HepG2 (cell line): ENCODE data around the gene DCAF6.

Experiments
- CREBL2 ChIP-seq: sonication (generic); formaldehyde crosslinking; IDR thresholded peaks from 2 replicates; pipeline ENCODE4 v1.8.1; 2023; ENCODE audit warnings: missing genetic modification reagents, mild to moderate bottlenecking, borderline replicate concordance
- ERF ChIP-seq: IDR thresholded peaks from 2 replicates; pipeline ENCODE4 v1.6.1; 2018; ENCODE audit warnings: missing biosample characterization, missing genetic modification reagents
- PTBP1 ChIP-seq: fragments of 200-400 bp; formaldehyde crosslinking; IDR thresholded peaks from 2 replicates; pipeline ENCODE4 v1.6.1; 2018; ENCODE audit warnings: low read length, low read depth; ENCODE audit not compliant: poor library complexity, severe bottlenecking
- REST ChIP-seq, 2 experiments: IDR thresholded peaks; 2 replicates each; pipeline ENCODE4 v1.6.1; 2011 to 2012; ENCODE audit warnings: low read length in 2 of 2, borderline replicate concordance in 1 of 2, low read depth in 1 of 2, mild to moderate bottlenecking in 1 of 2, moderate library complexity in 1 of 2
- TAF1 ChIP-seq: sonication (generic); formaldehyde crosslinking; IDR thresholded peaks from 2 replicates; pipeline ENCODE4 v1.4.0; 2020; ENCODE audit warnings: missing genetic modification reagents
- ZBTB42 ChIP-seq: sonication (generic); formaldehyde crosslinking; IDR thresholded peaks from 2 replicates; pipeline ENCODE4 v1.5.0; 2020; ENCODE audit warnings: mild to moderate bottlenecking, missing genetic modification reagents
- ZBTB8A ChIP-seq: sonication (generic); formaldehyde crosslinking; IDR thresholded peaks from 2 replicates; pipeline ENCODE4 v1.4.0; 2020; ENCODE audit warnings: mild to moderate bottlenecking, low read depth, missing genetic modification reagents, borderline replicate concordance
- TF ChIP-seq, protein P1 (sequence below): IDR thresholded peaks from 2 replicates; pipeline ENCODE4 v1.6.1; 2012; ENCODE audit warnings: inconsistent platforms
- TF ChIP-seq, protein P2 (sequence below): sonication (generic); formaldehyde crosslinking; IDR thresholded peaks from 2 replicates; pipeline ENCODE4 v1.5.0; 2020; ENCODE audit warnings: mild to moderate bottlenecking, missing genetic modification reagents, moderate library complexity

DNA sequence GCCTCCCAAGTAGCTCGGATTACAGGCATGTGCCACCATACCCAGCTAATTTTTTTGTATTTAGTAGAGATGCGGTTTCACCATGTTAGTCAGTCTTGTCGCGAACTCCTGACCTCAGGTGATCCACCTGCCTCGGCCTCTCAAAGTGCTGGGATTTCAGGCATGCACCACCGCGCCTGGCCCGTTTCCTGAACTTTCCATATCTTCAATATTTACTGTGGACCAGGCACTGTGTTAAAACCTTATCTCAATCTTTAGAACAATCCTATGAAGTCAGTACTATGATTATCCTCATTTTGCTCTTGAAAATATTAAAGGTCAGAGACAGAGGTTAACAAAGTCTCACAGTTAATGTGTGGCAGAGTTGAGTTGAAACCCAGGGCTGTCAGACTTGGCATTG, 20.9 kb upstream of the DCAF6 start:
- TF ChIP-seq, protein P1, sequence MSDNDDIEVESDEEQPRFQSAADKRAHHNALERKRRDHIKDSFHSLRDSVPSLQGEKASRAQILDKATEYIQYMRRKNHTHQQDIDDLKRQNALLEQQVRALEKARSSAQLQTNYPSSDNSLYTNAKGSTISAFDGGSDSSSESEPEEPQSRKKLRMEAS: no peak
- TF ChIP-seq ZBTB8A (CRISPR knock-in tag) (no peak), ZBTB42 (CRISPR knock-in tag) (no peak), TAF1 (CRISPR knock-in tag) (no peak), REST (IDR thresholded peaks at IDR 0.05; ENCODE audit: borderline replicate concordance in 1 of 2, low read depth in 1 of 2, low read length in 2 of 2) (no peak), CREBL2 (CRISPR knock-in tag) (no peak), ERF (no peak), PTBP1 (no peak)
- TF ChIP-seq, protein P2, sequence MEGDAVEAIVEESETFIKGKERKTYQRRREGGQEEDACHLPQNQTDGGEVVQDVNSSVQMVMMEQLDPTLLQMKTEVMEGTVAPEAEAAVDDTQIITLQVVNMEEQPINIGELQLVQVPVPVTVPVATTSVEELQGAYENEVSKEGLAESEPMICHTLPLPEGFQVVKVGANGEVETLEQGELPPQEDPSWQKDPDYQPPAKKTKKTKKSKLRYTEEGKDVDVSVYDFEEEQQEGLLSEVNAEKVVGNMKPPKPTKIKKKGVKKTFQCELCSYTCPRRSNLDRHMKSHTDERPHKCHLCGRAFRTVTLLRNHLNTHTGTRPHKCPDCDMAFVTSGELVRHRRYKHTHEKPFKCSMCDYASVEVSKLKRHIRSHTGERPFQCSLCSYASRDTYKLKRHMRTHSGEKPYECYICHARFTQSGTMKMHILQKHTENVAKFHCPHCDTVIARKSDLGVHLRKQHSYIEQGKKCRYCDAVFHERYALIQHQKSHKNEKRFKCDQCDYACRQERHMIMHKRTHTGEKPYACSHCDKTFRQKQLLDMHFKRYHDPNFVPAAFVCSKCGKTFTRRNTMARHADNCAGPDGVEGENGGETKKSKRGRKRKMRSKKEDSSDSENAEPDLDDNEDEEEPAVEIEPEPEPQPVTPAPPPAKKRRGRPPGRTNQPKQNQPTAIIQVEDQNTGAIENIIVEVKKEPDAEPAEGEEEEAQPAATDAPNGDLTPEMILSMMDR: no peak
